ENCODE data around the gene ACADM.
"Not testable (repeated sequence)": the region's sequence is repeated elsewhere in the genome, so short reads cannot be mapped to it uniquely, and the experiment has no call there.

- TF ChIP-seq CTCF, POLR2A (IDR thresholded peaks at IDR 0.05): not testable (repeated sequence)
Observed at GRCh38 chr1:75783920-75784319, 59.4 kb downstream of the ACADM start.
